ENCODE results near the gene CD2AP.

Gene CD2AP

DNA sequence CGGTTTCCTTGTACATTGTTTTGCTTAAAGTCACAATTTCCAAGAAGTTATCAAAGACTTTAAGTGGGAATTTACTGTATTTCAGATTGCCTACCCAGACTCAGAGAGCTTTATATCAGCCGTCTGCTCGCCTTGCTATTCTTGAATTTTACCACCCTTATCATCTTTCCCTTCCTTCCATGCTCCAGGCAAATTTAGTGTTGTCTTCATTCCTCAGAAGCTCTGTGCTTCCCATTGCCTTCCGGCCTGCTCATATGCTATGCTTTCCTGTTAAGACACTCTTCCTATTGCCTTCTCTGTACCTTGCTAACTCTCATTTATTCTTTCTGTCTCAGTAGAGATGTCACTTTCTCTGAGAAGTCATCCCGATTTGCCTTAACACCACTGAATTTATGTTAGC lies 52.1 kb downstream of the CD2AP start:
- peaks cover 76% of the 10 kb centered on the region for H3K36me3 Mint-ChIP-seq (ENCODE audit: low read depth)
- no peak for DNase-seq
- H3K27ac Mint-ChIP-seq, result no peak overlapping the region
- TF ChIP-seq, protein P1, sequence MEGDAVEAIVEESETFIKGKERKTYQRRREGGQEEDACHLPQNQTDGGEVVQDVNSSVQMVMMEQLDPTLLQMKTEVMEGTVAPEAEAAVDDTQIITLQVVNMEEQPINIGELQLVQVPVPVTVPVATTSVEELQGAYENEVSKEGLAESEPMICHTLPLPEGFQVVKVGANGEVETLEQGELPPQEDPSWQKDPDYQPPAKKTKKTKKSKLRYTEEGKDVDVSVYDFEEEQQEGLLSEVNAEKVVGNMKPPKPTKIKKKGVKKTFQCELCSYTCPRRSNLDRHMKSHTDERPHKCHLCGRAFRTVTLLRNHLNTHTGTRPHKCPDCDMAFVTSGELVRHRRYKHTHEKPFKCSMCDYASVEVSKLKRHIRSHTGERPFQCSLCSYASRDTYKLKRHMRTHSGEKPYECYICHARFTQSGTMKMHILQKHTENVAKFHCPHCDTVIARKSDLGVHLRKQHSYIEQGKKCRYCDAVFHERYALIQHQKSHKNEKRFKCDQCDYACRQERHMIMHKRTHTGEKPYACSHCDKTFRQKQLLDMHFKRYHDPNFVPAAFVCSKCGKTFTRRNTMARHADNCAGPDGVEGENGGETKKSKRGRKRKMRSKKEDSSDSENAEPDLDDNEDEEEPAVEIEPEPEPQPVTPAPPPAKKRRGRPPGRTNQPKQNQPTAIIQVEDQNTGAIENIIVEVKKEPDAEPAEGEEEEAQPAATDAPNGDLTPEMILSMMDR (IDR thresholded peaks at IDR 0.05), result no peak
- H3K9me3 Mint-ChIP-seq, result peaks cover 35% of the 10 kb centered on the region
- no peak overlapping the region for H3K4me3 Mint-ChIP-seq
- no peaks in the 10 kb centered on the region for H3K27me3 Mint-ChIP-seq (ENCODE audit: low read depth, poor library complexity)
- no peaks in the 10 kb centered on the region for H3K4me1 Mint-ChIP-seq

DNA sequence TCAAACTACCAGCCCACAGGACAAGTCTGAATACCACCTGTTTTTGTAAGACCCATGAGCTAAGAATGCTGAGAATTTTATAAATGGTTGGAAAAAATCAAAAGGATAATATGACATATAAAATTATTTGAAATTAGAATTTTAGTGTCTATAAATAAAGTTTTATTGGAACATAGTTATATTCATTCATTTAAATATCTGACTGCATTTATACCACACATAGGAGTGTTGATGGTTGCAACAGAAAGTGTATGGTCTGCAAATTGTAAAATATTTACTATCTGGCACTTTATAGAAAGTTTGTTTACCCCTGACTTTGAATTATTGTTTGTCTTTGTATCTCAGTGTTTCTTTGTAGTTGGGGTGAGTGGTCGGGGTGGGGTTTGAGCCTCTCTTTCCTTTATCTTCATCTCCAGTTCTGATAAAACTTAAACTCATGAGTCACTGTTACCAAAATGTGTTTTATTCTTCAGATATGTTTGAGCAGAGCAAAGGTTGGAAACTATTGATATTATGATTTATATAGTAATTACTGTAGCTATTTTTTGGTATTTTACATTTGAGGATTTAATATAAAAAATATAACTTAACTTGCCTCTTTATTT lies 55.5 kb downstream of the CD2AP start:
- Mint-ChIP-seq H3K27me3 (ENCODE audit: low read depth, poor library complexity) (no peaks in the 10 kb centered on the region), H3K4me3 (no peak overlapping the region), H3K27ac (no peak overlapping the region), H3K4me1 (peaks cover 5% of the 10 kb centered on the region), H3K36me3 (ENCODE audit: low read depth) (peaks cover 65% of the 10 kb centered on the region), H3K9me3 (peaks cover 7% of the 10 kb centered on the region)
- TF ChIP-seq, protein P1 (IDR thresholded peaks at IDR 0.05), result no peak
- DNase-seq, result no peak

DNA sequence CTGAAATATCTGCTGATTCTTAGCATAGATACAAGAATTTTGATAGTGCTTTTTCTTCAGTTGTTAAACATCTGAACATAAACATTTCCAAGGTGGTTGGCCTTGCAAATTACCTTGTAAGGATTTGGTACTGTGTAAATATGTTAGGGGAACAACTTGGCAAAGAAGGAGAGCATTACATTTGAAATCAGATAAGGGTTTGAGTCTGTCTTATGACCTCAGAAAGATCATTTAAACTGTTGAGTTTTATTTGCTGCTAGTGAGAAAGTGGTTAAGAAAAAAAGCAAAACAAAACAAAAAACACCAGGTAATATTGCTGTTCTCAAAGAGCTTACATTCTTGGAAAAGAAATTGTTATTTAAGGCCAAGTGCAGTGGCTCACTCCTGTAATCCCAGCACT lies 56.5 kb downstream of the CD2AP start:
- no peak for DNase-seq
- Mint-ChIP-seq H3K27me3 (ENCODE audit: low read depth, poor library complexity) (no peaks in the 10 kb centered on the region), H3K4me3 (no peak overlapping the region), H3K27ac (peak overlapping the region; percentile 61), H3K9me3 (peaks cover 3% of the 10 kb centered on the region), H3K4me1 (peaks cover 5% of the 10 kb centered on the region), H3K36me3 (ENCODE audit: low read depth) (peaks cover 61% of the 10 kb centered on the region)
- TF ChIP-seq, protein P1 (IDR thresholded peaks at IDR 0.05), result no peak

DNA sequence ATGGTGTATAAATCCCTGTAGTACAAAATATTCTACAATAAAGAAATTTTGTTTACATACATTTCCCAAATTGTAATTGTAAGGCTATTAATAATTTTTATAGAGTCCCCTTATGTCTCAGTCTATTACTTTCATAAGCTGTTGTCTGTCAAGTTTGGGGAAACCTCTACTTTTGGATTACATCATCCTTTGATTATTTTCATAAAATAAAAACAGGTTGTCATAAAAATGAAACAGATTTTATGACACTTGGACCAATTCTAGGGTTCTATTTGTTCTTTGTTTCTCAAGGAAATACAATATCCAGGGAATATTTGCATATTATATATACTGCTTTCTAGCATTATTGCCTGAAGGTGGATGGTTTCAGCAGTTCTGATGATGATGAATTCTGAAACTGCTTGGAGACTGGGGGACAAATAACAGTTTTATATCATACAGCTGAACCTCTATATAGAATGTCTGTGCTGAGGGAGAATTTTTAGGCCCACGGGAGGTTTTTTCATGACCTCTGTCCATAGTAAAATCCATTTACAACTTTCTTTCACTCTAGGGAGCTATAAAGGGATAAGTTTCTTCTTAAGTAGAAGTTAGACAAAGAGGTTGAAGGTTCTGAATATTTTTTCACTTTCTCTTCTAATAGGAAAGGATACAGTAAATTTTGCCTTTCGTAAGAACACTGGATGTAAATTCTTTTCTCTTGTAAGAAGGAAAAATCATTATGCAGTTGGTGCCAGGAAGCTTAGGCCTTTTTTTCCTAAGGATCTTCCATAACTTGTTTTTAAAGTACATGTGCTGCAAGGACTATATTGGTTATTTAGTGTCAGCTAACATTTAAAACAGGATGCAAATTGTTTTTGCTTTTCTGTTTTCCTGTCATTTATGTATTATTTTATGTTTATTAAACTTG lies 58.0 kb downstream of the CD2AP start:
- no peak overlapping the region for H3K27ac Mint-ChIP-seq
- H3K36me3 Mint-ChIP-seq (ENCODE audit: low read depth), result peaks cover 62% of the 10 kb centered on the region
- no peak overlapping the region for H3K4me3 Mint-ChIP-seq
- H3K9me3 Mint-ChIP-seq, result peaks cover 10% of the 10 kb centered on the region
- TF ChIP-seq, protein P1 (IDR thresholded peaks at IDR 0.05), result no peak
- no peaks in the 10 kb centered on the region for H3K27me3 Mint-ChIP-seq (ENCODE audit: low read depth, poor library complexity)
- H3K4me1 Mint-ChIP-seq, result peaks cover 5% of the 10 kb centered on the region
- no peak for DNase-seq

DNA sequence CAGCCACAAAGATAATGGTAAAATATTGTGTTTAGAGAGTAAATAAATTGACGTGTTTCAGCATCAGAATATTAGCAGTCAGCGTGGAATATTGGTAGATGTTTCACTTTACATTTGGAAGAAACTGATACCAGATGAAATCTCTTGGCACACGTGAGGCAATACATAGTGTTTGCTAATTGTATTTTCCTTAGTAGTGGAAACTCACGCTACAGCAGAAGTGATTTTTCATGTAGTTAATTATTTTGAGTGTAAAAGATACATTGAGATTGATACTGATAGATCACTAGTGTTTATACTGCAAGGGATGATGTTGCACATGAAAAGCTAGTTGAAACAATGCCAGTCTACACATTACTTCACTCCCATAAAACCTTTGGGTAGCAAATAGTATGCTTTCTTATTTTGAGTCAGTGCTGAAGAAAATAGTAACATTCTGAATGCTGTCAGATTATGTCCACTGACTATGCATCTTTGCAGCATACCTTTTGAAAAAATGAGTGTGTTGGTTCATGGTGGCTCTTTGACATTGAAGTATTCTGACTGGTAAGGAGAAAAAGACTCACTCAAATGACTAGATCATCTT lies 59.3 kb downstream of the CD2AP start:
- DNase-seq, result no peak
- peaks cover 67% of the 10 kb centered on the region for H3K36me3 Mint-ChIP-seq (ENCODE audit: low read depth)
- H3K9me3 Mint-ChIP-seq, result peaks cover 16% of the 10 kb centered on the region
- peaks cover 5% of the 10 kb centered on the region for H3K4me1 Mint-ChIP-seq
- no peak overlapping the region for H3K4me3 Mint-ChIP-seq
- H3K27ac Mint-ChIP-seq, result no peak overlapping the region
- TF ChIP-seq, protein P1 (IDR thresholded peaks at IDR 0.05), result no peak
- H3K27me3 Mint-ChIP-seq (ENCODE audit: low read depth, poor library complexity), result no peaks in the 10 kb centered on the region
